Measurements from ENCODE around the gene OR51A4.

Gene OR51A4

DNA sequence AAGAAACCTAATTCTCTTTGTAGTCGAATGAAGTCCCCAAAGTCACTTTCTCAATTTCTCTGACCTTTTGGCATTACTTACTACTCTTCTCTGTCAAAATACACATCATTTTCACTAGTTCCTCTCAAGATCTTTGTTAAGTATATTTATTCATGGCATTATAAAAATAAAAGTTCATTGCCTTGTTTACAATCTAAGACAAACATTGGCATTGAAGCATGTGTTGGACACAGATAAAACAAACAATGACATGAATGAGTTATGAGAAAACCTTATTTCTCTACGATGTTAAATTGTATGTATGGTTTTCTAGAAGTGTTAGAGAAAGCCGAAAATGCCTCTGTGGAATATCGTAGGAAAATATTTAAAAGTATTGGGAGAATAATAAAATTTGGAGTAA lies 14.7 kb downstream of the OR51A4 start:
- no peaks in the 10 kb centered on the region for H3K36me3 ChIP-seq (ENCODE audit: control insufficient read depth, insufficient read depth, low read length)
- no peaks in the 10 kb centered on the region for H3K4me1 ChIP-seq (ENCODE audit: control insufficient read depth, insufficient read depth, low read length)
- H3K27ac ChIP-seq (ENCODE audit: low read depth, low read length) = no peak overlapping the region
- H3K27me3 ChIP-seq (ENCODE audit: control insufficient read depth, insufficient read depth, low read length) = no peaks in the 10 kb centered on the region
- H3K9me3 ChIP-seq (ENCODE audit: control insufficient read depth, insufficient read depth, low read length) = no peaks in the 10 kb centered on the region
- no peak overlapping the region for H3K9ac ChIP-seq (ENCODE audit: low read depth, low read length)
- H3K4me3 ChIP-seq (ENCODE audit: low read depth, low read length) = no peak overlapping the region

DNA sequence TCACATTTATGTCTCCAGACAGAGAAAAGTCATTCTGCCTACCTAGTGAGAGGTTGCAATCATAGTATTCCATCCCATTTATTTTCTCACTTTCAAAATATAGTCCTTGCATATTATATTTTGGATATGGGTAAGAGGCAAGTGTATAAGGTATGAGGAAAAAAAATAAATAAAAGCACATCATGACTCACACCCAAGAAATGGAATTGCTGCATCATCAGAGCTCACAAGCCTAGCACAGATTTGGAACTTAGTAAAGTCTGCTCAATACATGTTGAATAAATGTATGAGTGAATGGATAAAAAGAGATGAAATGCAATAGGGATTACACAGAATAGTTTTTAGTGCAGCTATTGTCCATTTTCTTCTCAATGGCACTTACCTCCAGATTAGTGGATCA lies 20.8 kb downstream of the OR51A4 start:
- H3K36me3 ChIP-seq (ENCODE audit: control insufficient read depth, insufficient read depth, low read length) = no peaks in the 10 kb centered on the region
- H3K9ac ChIP-seq (ENCODE audit: low read depth, low read length) = no peak overlapping the region
- no peaks in the 10 kb centered on the region for H3K4me1 ChIP-seq (ENCODE audit: control insufficient read depth, insufficient read depth, low read length)
- H3K27ac ChIP-seq (ENCODE audit: low read depth, low read length) = no peak overlapping the region
- no peak overlapping the region for H3K4me3 ChIP-seq (ENCODE audit: low read depth, low read length)
- no peaks in the 10 kb centered on the region for H3K27me3 ChIP-seq (ENCODE audit: control insufficient read depth, insufficient read depth, low read length)
- no peaks in the 10 kb centered on the region for H3K9me3 ChIP-seq (ENCODE audit: control insufficient read depth, insufficient read depth, low read length)

DNA sequence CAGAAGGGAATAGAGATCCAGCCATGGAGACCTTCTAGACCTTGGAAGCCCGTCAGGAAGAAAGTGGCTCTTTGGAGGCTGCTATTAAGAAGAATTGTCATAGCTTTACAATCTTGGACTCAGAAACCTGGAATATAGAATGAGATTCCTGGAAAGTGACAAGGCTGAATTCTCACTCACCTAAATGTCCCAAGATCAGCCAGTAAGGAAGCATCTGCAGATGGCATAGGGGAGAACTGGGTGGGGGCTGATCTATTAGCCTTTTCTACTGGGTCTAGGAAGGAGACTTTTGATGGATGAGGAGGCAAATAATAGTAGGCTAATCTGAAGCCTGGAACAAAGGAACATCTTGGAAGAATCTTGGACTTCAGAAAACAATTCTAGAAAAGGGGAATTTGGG lies 23.2 kb downstream of the OR51A4 start, which contains the start of gene OR51G1:
TSS of gene OR51G1 (minus strand) at position 101 of the 400 bp plus-strand sequence. CDS start at position 101, 0 bp downstream.
- Histone ChIP-seq H3K4me1 (ENCODE audit: control insufficient read depth, insufficient read depth, low read length) (no peaks in the 10 kb centered on the region), H3K27me3 (ENCODE audit: control insufficient read depth, insufficient read depth, low read length) (no peaks in the 10 kb centered on the region), H3K27ac (ENCODE audit: low read depth, low read length) (no peak within 1 kb of the TSS), H3K9me3 (ENCODE audit: control insufficient read depth, insufficient read depth, low read length) (no peaks in the 10 kb centered on the region), H3K4me3 (ENCODE audit: low read depth, low read length) (no peak within 1 kb of the TSS), H3K9ac (ENCODE audit: low read depth, low read length) (no peak within 1 kb of the TSS), H3K36me3 (ENCODE audit: control insufficient read depth, insufficient read depth, low read length) (no peaks in the 10 kb centered on the region)

DNA sequence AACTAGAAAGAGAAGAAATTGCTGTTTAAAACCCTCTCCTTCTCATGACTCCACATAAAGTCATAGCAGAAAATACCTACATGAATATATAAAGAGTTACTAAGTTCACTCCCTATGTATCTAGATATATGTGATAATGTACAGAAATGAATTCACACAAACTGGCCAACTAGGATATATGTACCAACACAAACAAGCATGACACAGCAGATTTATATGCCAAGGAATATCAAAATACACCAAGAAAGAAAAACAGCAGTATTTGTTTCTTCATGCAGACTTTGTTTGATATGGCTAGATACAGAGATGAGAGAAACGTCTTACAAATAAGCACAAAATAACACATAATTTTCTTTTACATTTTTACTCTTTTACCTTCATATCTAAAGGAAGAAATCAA lies 25.1 kb downstream of the OR51A4 start:
- no peaks in the 10 kb centered on the region for H3K36me3 ChIP-seq (ENCODE audit: control insufficient read depth, insufficient read depth, low read length)
- no peaks in the 10 kb centered on the region for H3K9me3 ChIP-seq (ENCODE audit: control insufficient read depth, insufficient read depth, low read length)
- no peak overlapping the region for H3K4me3 ChIP-seq (ENCODE audit: low read depth, low read length)
- H3K9ac ChIP-seq (ENCODE audit: low read depth, low read length) = no peak overlapping the region
- H3K27ac ChIP-seq (ENCODE audit: low read depth, low read length) = no peak overlapping the region
- H3K4me1 ChIP-seq (ENCODE audit: control insufficient read depth, insufficient read depth, low read length) = no peaks in the 10 kb centered on the region
- H3K27me3 ChIP-seq (ENCODE audit: control insufficient read depth, insufficient read depth, low read length) = no peaks in the 10 kb centered on the region

DNA sequence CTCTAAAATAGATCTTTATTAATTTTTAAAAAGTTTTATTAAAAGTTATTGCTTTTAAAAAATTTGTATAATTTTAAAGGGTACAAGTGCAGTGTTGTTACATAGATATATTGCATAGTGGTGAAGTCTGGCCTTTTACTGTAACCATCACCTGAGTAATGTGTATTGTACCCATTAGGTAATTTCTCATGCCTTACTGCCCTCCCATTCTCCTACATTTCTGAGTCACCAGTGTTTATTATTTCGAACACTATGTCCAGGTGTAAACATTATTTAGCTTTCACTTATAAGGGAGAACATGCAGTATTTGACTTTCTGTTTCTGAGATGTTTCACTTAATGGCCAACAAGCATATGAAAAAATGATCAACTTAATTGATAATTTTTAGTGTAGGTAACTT lies 25.6 kb downstream of the OR51A4 start:
- no peak overlapping the region for H3K9ac ChIP-seq (ENCODE audit: low read depth, low read length)
- no peaks in the 10 kb centered on the region for H3K4me1 ChIP-seq (ENCODE audit: control insufficient read depth, insufficient read depth, low read length)
- H3K27me3 ChIP-seq (ENCODE audit: control insufficient read depth, insufficient read depth, low read length) = no peaks in the 10 kb centered on the region
- H3K9me3 ChIP-seq (ENCODE audit: control insufficient read depth, insufficient read depth, low read length) = no peaks in the 10 kb centered on the region
- H3K4me3 ChIP-seq (ENCODE audit: low read depth, low read length) = no peak overlapping the region
- no peak overlapping the region for H3K27ac ChIP-seq (ENCODE audit: low read depth, low read length)
- H3K36me3 ChIP-seq (ENCODE audit: control insufficient read depth, insufficient read depth, low read length) = no peaks in the 10 kb centered on the region

DNA sequence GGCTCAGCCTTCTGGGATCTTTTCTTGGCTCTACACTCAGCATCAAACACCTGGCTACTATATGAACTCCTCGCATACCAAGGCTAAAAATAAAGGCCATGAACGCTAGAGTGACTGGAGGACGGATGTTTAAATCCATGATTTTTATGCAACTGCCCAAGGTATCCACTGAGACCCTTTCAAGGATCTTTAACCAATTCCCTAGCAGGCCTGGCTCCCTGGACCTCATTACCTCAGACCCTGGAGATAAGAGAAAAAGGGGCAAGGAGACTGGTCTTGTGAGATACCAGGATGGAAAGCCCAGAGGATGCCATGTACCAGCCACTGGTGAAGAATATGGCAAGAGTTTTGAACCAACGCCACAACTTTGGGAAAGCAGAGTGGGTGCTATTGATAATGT lies 28.2 kb downstream of the OR51A4 start, which contains the start of gene OR51G2:
TSS of gene OR51G2 (minus strand) at position 101 of the 400 bp plus-strand sequence. CDS start 3,687 bp downstream, outside the sequence.
- no peaks in the 10 kb centered on the region for H3K27me3 ChIP-seq (ENCODE audit: control insufficient read depth, insufficient read depth, low read length)
- no peak within 1 kb of the TSS for H3K27ac ChIP-seq (ENCODE audit: low read depth, low read length)
- no peaks in the 10 kb centered on the region for H3K36me3 ChIP-seq (ENCODE audit: control insufficient read depth, insufficient read depth, low read length)
- no peak within 1 kb of the TSS for H3K9ac ChIP-seq (ENCODE audit: low read depth, low read length)
- H3K4me1 ChIP-seq (ENCODE audit: control insufficient read depth, insufficient read depth, low read length) = no peaks in the 10 kb centered on the region
- no peaks in the 10 kb centered on the region for H3K9me3 ChIP-seq (ENCODE audit: control insufficient read depth, insufficient read depth, low read length)
- no peak within 1 kb of the TSS for H3K4me3 ChIP-seq (ENCODE audit: low read depth, low read length)

DNA sequence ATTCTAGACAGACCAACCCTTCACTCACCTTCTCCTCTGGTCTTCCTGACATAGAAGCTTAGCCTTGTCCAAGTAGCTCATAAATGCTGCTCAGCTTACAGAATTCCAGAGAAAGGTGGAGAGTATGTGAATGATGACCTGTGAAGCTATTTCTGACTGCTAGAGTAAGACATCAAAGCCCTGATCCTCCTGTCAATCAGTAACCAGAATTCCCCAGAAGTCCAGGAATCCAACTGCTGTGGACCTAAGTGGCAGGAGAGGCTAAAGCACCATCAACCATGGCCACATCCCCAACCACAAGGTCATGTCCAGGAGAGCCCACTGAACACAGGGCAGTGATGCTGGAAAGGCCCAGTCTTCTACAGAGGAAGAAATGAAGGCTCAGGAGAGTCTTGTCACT lies 30.8 kb downstream of the OR51A4 start:
- Histone ChIP-seq H3K27ac (ENCODE audit: low read depth, low read length) (no peak overlapping the region), H3K36me3 (ENCODE audit: control insufficient read depth, insufficient read depth, low read length) (no peaks in the 10 kb centered on the region), H3K4me3 (ENCODE audit: low read depth, low read length) (no peak overlapping the region), H3K27me3 (ENCODE audit: control insufficient read depth, insufficient read depth, low read length) (no peaks in the 10 kb centered on the region), H3K9me3 (ENCODE audit: control insufficient read depth, insufficient read depth, low read length) (no peaks in the 10 kb centered on the region), H3K4me1 (ENCODE audit: control insufficient read depth, insufficient read depth, low read length) (no peaks in the 10 kb centered on the region), H3K9ac (ENCODE audit: low read depth, low read length) (no peak overlapping the region)

DNA sequence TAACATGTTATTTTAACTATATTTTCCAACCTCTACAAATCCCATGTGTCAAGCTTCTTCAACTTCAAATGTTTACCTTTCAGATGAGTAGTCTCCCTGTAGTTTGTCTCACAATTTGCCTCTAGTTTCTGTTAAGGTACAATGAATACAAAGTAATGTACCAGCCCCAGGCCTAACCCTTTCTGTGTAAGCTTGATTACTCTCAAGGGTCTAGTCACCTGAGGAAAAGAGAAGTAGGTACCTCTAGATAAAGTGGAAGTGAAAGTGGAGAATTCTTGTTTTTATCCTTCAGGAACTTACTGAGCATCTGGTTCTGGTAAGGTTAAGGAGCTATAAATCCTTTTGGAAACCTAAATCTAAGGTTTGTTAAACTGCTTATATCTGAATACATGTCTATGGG lies 43.9 kb downstream of the OR51A4 start, which contains the start of gene OR51A7:
TSS of gene OR51A7 (plus strand) at position 300 of the 400 bp plus-strand sequence. CDS start 3,587 bp downstream, outside the sequence.
- Histone ChIP-seq H3K4me1 (ENCODE audit: control insufficient read depth, insufficient read depth, low read length) (no peaks in the 10 kb centered on the region), H3K36me3 (ENCODE audit: control insufficient read depth, insufficient read depth, low read length) (no peaks in the 10 kb centered on the region), H3K4me3 (ENCODE audit: low read depth, low read length) (no peak within 1 kb of the TSS), H3K9me3 (ENCODE audit: control insufficient read depth, insufficient read depth, low read length) (no peaks in the 10 kb centered on the region), H3K27ac (ENCODE audit: low read depth, low read length) (no peak within 1 kb of the TSS), H3K27me3 (ENCODE audit: control insufficient read depth, insufficient read depth, low read length) (no peaks in the 10 kb centered on the region), H3K9ac (ENCODE audit: low read depth, low read length) (no peak within 1 kb of the TSS)

Measured in HUES48 (cell line).